GM12878 (cell line): ENCODE results near the gene AZGP1. TPM values are rescaled to one million over a fixed set of nuclear protein-coding genes. Genes with fewer than 3 reads are reported as not detected.
"Not testable (repeated sequence)": the region's sequence is repeated elsewhere in the genome, so short reads cannot be mapped to it uniquely, and the experiment has no call there.

Experiments used
- ATAC-seq: fragments of 200-7000 bp; cut with Tn5 transposase; 3 replicates; pipeline ENCODE4 v1.9.1; 2020; ENCODE audit warnings: mild to moderate bottlenecking, moderate library complexity
- BruUV-seq: library from RNA; stranded (reverse); fragments of 400-500 nt; replicated peaks from 2 replicates; lab custom pipeline; 2021; lab: Mats Ljungman, UMichigan
- CTCF ChIA-PET: fragments of 300-600 bp; sonication (Branson Sonifier 250); formaldehyde crosslinking; extraction: SDS; loops from one replicate; lab custom pipeline; 2021; ENCODE audit warnings: inconsistent platforms; lab: Yijun Ruan, JAX
- POLR2A ChIA-PET: fragments of 350-600 bp; formaldehyde crosslinking; extraction: SDS; loops from one replicate; lab custom pipeline; 2021; ENCODE audit warnings: inconsistent platforms; lab: Charles Lee
- RAD21 ChIA-PET: fragments of 300-600 bp; sonication (Branson Sonifier 250); formaldehyde crosslinking; loops from one replicate; lab custom pipeline; 2023; ENCODE audit warnings: antibody characterized with exemption; ENCODE audit not compliant: unreplicated experiment; lab: Charles Lee
- SMC1A ChIA-PET: fragments of 300-600 bp; sonication (Branson Sonifier 250); formaldehyde crosslinking; loops from one replicate; lab custom pipeline; 2023; ENCODE audit not compliant: unreplicated experiment, uncharacterized antibody; lab: Charles Lee
- DNase-seq: peaks from one replicate; pipeline ENCODE4 v3.0.0-alpha.2; 2011; ENCODE audit warnings: low read depth, low spot score
- FAIRE-seq: peaks from 3 replicates; lab custom pipeline; 2011; peaks lifted over from hg19 to GRCh38; lab: Jason Lieb, UNC
- H2AFZ ChIP-seq: 2 replicates; pipeline ENCODE4 v1.6.0; 2011; ENCODE audit warnings: low read depth, low read length, control low read depth; ENCODE audit not compliant: control insufficient read depth
- H3K27ac ChIP-seq: 2 replicates; pipeline ENCODE4 v1.5.1; 2011; ENCODE audit warnings: control low read depth; ENCODE audit not compliant: control insufficient read depth, insufficient read depth
- H3K27me3 ChIP-seq, 2 experiments: replicated peaks in 1 of 2; 2 replicates each; pipeline versions ENCODE4 v1.6.0 to v1.6.1; 2011; ENCODE audit warnings: low read length in 1 of 2; ENCODE audit not compliant: control insufficient read depth in 2 of 2, insufficient read depth in 2 of 2
- H3K36me3 ChIP-seq, 2 experiments: 2 replicates each; pipeline ENCODE4 v1.5.1; 2011; ENCODE audit warnings: low read length in 1 of 2; ENCODE audit not compliant: control insufficient read depth in 2 of 2, insufficient read depth in 2 of 2
- H3K4me1 ChIP-seq: 2 replicates; pipeline ENCODE4 v1.6.1; 2011; ENCODE audit warnings: mild to moderate bottlenecking, low read length, moderate library complexity, mixed read lengths; ENCODE audit not compliant: control insufficient read depth, insufficient read depth
- H3K4me2 ChIP-seq: 2 replicates; pipeline ENCODE4 v1.6.0; 2011; ENCODE audit warnings: control low read depth; ENCODE audit not compliant: control insufficient read depth, insufficient read depth
- H3K4me3 ChIP-seq: fragments of 200-600 bp; sonication (generic); 2 replicates; pipeline ENCODE4 v1.5.1; 2016
- H3K79me2 ChIP-seq: 2 replicates; pipeline ENCODE4 v1.6.0; 2011; ENCODE audit warnings: low read length; ENCODE audit not compliant: control insufficient read depth, insufficient read depth
- H3K9ac ChIP-seq: 2 replicates; pipeline ENCODE4 v1.8.0; 2011; ENCODE audit warnings: low read length, control low read depth, mixed read lengths; ENCODE audit not compliant: control insufficient read depth, insufficient read depth
- H3K9me3 ChIP-seq: replicated peaks from 3 replicates; pipeline ENCODE4 v1.5.1; 2011; ENCODE audit warnings: mild to moderate bottlenecking, low read length; ENCODE audit not compliant: control insufficient read depth, insufficient read depth
- H4K20me1 ChIP-seq: 2 replicates; pipeline ENCODE4 v1.6.0; 2011; ENCODE audit not compliant: control insufficient read depth, insufficient read depth
- BHLHE40 ChIP-seq, 2 experiments: fragments of 450-650 bp in 1 of 2; IDR thresholded peaks; 2 replicates each; pipeline ENCODE4 v1.6.1; 2011 to 2017; ENCODE audit warnings: low read depth in 2 of 2, borderline replicate concordance in 1 of 2, improper control_type of control experiment in 1 of 2, low read length in 1 of 2, mild to moderate bottlenecking in 1 of 2
- CTCF ChIP-seq, 3 experiments: IDR thresholded peaks in 2 of 3; conservative IDR thresholded peaks in 1 of 3; 2 replicates each; pipeline ENCODE4 v1.5.1; 2011; ENCODE audit warnings: low read depth in 3 of 3, low read length in 3 of 3, mild to moderate bottlenecking in 3 of 3, control low read depth in 2 of 3, moderate library complexity in 2 of 3, inconsistent platforms in 1 of 3, mixed read lengths in 1 of 3; ENCODE audit not compliant: control insufficient read depth in 2 of 3, insufficient read depth in 1 of 3; ENCODE audit errors: extremely low read depth in 1 of 3
- MEF2B ChIP-seq: fragments of 450-650 bp; IDR thresholded peaks from 2 replicates; pipeline ENCODE4 v1.6.1; 2018; ENCODE audit warnings: mild to moderate bottlenecking, moderate library complexity; ENCODE audit not compliant: partially characterized antibody, poor library complexity, severe bottlenecking
- RAD21 ChIP-seq: IDR thresholded peaks from 2 replicates; pipeline ENCODE4 v1.6.1; 2011; ENCODE audit warnings: mild to moderate bottlenecking, low read depth, low read length, moderate library complexity; ENCODE audit not compliant: insufficient read depth
- SMC3 ChIP-seq: IDR thresholded peaks from 2 replicates; pipeline ENCODE4 v1.6.1; 2011; ENCODE audit warnings: low read length, improper control_type of control experiment, borderline replicate concordance
- WGBS: methylation state at CpG from one replicate; pipeline ENCODE4 v1.1.6; 2016; ENCODE audit warnings: low lambda C conversion rate; ENCODE audit not compliant: insufficient replicate concordance, insufficient coverage; ENCODE audit errors: missing lambda C conversion rate; 5-methylcytosine and 5-hydroxymethylcytosine counted together
- in situ Hi-C: fragments of 300-500 bp; cut with MboI; formaldehyde crosslinking; loops from 9 replicates; pipeline ENCODE4 v1.14.3; 2018; ENCODE audit warnings: mixed read lengths
- intact Hi-C: fragments of 100-400 bp; cut with micrococcal nuclease; formaldehyde crosslinking; loops from one replicate; pipeline ENCODE4 v1.14.2; 2022; ENCODE audit not compliant: unreplicated experiment
- polyA plus RNA-seq, 11 experiments: library from polyadenylated mRNA; depleted of rRNA in 4 of 11; unstranded in 6 of 11; stranded (reverse) in 5 of 11; fragments of >200 nt; fragmentation: Nextera tagmentation in 4 of 11; fragmentation: Illumina TruSeq in 1 of 11; extraction: Ambion mirVana in 4 of 11; extraction: Trizol in 1 of 11; gene quantifications; 1 replicate in 1 of 11; 2 replicates in 10 of 11; pipeline versions ENCODE4 v1.2.1 to v1.2.3, GENCODE V29; 2011 to 2016; ENCODE audit warnings: inconsistent platforms in 2 of 11, missing spikeins in 2 of 11, low read depth in 1 of 11
- total RNA-seq, 4 experiments: library from RNA; depleted of rRNA in 3 of 4; stranded (reverse); fragments of >200 nt in 3 of 4; fragmentation: Illumina TruSeq in 1 of 4; extraction: Trizol in 1 of 4; gene quantifications; 2 replicates each; pipeline versions ENCODE4 v1.2.1 to v1.2.3, GENCODE V29; 2013 to 2021

AZGP1 gene
- total and polyA plus RNA-seq, 10 of the 15 experiments (the other 5 are each of a cell fraction or from before 2014, with no cell fraction given): 0.18 to 0.64 (median 0.29) TPM; not detected in 5

GRCh38 chr7:99979814-99980225 is 4.0 kb upstream of the AZGP1 start:
- intact Hi-C loops: loop anchor here (5.0 kb wide), 2 partner anchors 68 to 147 kb away; partner anchors contain the start of gene MBLAC1
- H3K4me1 ChIP-seq: not testable (repeated sequence)
- FAIRE-seq: peak; percentile 68

More at GRCh38 chr7:99979814-99980225, 4.0 kb upstream of the AZGP1 start:
- H4K20me1 ChIP-seq, H3K4me3 ChIP-seq, H3K4me2 ChIP-seq, BruUV-seq, H3K9ac ChIP-seq, H3K79me2 ChIP-seq, H3K36me3 ChIP-seq, POLR2A ChIA-PET, H3K9me3 ChIP-seq, H3K27me3 ChIP-seq, H2AFZ ChIP-seq, DNase-seq, H3K27ac ChIP-seq: not testable (repeated sequence)
- CTCF ChIA-PET: interaction anchor here (0.6 to 7.3 kb wide), 19 partner anchors 11 to 238 kb away, joined by 3 to 66 read pairs (median 4); partner anchors contain the start of gene ZSCAN21
- ATAC-seq: peak; percentile 88
- SMC1A ChIA-PET: interaction anchor here (0.7 to 1.5 kb wide), 6 partner anchors 10 to 158 kb away, joined by 3 to 6 read pairs (median 4); partner anchors contain the start of gene TRIM4
- RAD21 ChIA-PET: interaction anchor here (0.8 to 2.0 kb wide), 4 partner anchors 11 to 152 kb away, joined by 3 to 14 read pairs (median 4); no protein-coding TSS in a partner anchor
- in situ Hi-C loops: loop anchor here (5.0 kb wide), 1 partner anchor 1307 kb away; no protein-coding TSS in a partner anchor
- TF ChIP-seq SMC3 (peak; percentile 29; the same call in 1 of the 2 replicates), MEF2B (peak; percentile 77), BHLHE40 (IDR thresholded peaks at IDR 0.05; ENCODE audit: borderline replicate concordance in 1 of 2, low read depth in 2 of 2, low read length in 1 of 2) (peak in 1 of 2 experiments; percentile 82; a peak in 1 of 4 replicates), RAD21 (peak; percentile 31; the same call in 1 of the 2 replicates), CTCF (IDR thresholded peaks at IDR 0.05 in 2 of 3, conservative IDR thresholded peaks at IDR 0.05 in 1 of 3; ENCODE audit: control insufficient read depth in 2 of 3, extremely low read depth in 1 of 3, insufficient read depth in 1 of 3, low read depth in 3 of 3, low read length in 3 of 3) (peak; percentile 36 to 51 (median 50))
- WGBS: 4% methylated on average over 9 of the region's 10 CpGs
